Loucy (cell line): Measurements from ENCODE around the gene PDCL3.

Source experiments
- H2AFZ ChIP-seq: fragments of 200-600 bp; sonication (generic); 2 replicates; pipeline ENCODE4 v1.6.0; 2016; ENCODE audit warnings: antibody characterized with exemption, mild to moderate bottlenecking, low read length, moderate library complexity
- H3F3A ChIP-seq: fragments of 200-600 bp; 2 replicates; pipeline ENCODE4 v1.6.0; 2016; ENCODE audit warnings: antibody characterized with exemption, low read depth, mild to moderate bottlenecking
- H3K27me3 ChIP-seq: fragments of 200-600 bp; sonication (generic); 2 replicates; pipeline ENCODE4 v1.6.1; 2014; ENCODE audit warnings: low read length, mild to moderate bottlenecking; ENCODE audit not compliant: insufficient read depth, poor library complexity, severe bottlenecking
- H3K36me3 ChIP-seq: fragments of 200-600 bp; sonication (generic); 2 replicates; pipeline ENCODE4 v1.6.1; 2016; ENCODE audit warnings: low read length; ENCODE audit not compliant: insufficient read depth
- H3K4me1 ChIP-seq: fragments of 200-600 bp; sonication (generic); 2 replicates; pipeline ENCODE4 v1.5.1; 2014; ENCODE audit warnings: low read length, mild to moderate bottlenecking; ENCODE audit not compliant: insufficient read depth, poor library complexity, severe bottlenecking
- H3K4me2 ChIP-seq: fragments of 200-600 bp; sonication (generic); 2 replicates; pipeline ENCODE4 v1.6.0; 2014; ENCODE audit warnings: antibody characterized with exemption, low read length, low read depth, mild to moderate bottlenecking; ENCODE audit not compliant: poor library complexity, severe bottlenecking
- H3K4me3 ChIP-seq: fragments of 200-600 bp; sonication (generic); 2 replicates; pipeline ENCODE4 v1.5.1; 2014; ENCODE audit warnings: low read length, mild to moderate bottlenecking, mixed read lengths; ENCODE audit not compliant: poor library complexity, severe bottlenecking
- H3K79me2 ChIP-seq: fragments of 200-600 bp; sonication (generic); 2 replicates; pipeline ENCODE4 v1.6.1; 2014; ENCODE audit warnings: low read length; ENCODE audit not compliant: insufficient read depth
- H3K9ac ChIP-seq: fragments of 200-600 bp; sonication (generic); 2 replicates; pipeline ENCODE4 v1.6.0; 2014; ENCODE audit warnings: mild to moderate bottlenecking, low read depth, low read length, moderate library complexity; ENCODE audit not compliant: poor library complexity, severe bottlenecking
- H3K9me2 ChIP-seq: fragments of 200-600 bp; sonication (generic); replicated peaks from 2 replicates; pipeline ENCODE4 v1.6.1; 2016; ENCODE audit warnings: low read depth, low read length, mixed read lengths
- H3K9me3 ChIP-seq: fragments of 200-600 bp; sonication (generic); 2 replicates; pipeline ENCODE4 v1.6.1; 2014; ENCODE audit warnings: mild to moderate bottlenecking, antibody characterized with exemption, low read length, low read depth; ENCODE audit not compliant: insufficient read depth
- H4K20me1 ChIP-seq: fragments of 200-600 bp; sonication (generic); 2 replicates; pipeline ENCODE4 v1.6.0; 2014; ENCODE audit warnings: antibody characterized with exemption, low read length, mild to moderate bottlenecking; ENCODE audit not compliant: insufficient read depth, poor library complexity, severe bottlenecking
- CTCF ChIP-seq: fragments of 200-600 bp; sonication (generic); conservative IDR thresholded peaks from 2 replicates; pipeline ENCODE4 v1.5.1; 2014; ENCODE audit warnings: mild to moderate bottlenecking, antibody characterized with exemption, low read length
- EZH2phosphoT487 ChIP-seq: fragments of 200-600 bp; IDR thresholded peaks from 2 replicates; pipeline ENCODE4 v1.6.1; 2018; ENCODE audit warnings: antibody characterized with exemption, mild to moderate bottlenecking, moderate library complexity, borderline replicate concordance

The PDCL3 gene

GRCh38 chr2:100616841-100617390 is 54.1 kb downstream of the PDCL3 start:
- H3K4me3 ChIP-seq = no peak overlapping the region
- no peaks in the 10 kb centered on the region for H3K79me2 ChIP-seq
- no peak overlapping the region for H2AFZ ChIP-seq
- no peaks in the 10 kb centered on the region for H3F3A ChIP-seq
- H3K9ac ChIP-seq = no peak overlapping the region
- H3K36me3 ChIP-seq = no peaks in the 10 kb centered on the region
- no peak overlapping the region for H3K4me2 ChIP-seq
- no peaks in the 10 kb centered on the region for H3K4me1 ChIP-seq
- no peaks in the 10 kb centered on the region for H3K9me3 ChIP-seq
- H3K27me3 ChIP-seq = no peaks in the 10 kb centered on the region
- H4K20me1 ChIP-seq = no peaks in the 10 kb centered on the region
- no peaks in the 10 kb centered on the region for H3K9me2 ChIP-seq
- TF ChIP-seq CTCF (no peak), EZH2phosphoT487 (no peak)

- H3K27me3 ChIP-seq = no peaks in the 10 kb centered on the region
- no peaks in the 10 kb centered on the region for H3K9me3 ChIP-seq
- no peak overlapping the region for H3K4me2 ChIP-seq
- H3F3A ChIP-seq = no peaks in the 10 kb centered on the region
- H3K79me2 ChIP-seq = no peaks in the 10 kb centered on the region
- H4K20me1 ChIP-seq = no peaks in the 10 kb centered on the region
- TF ChIP-seq CTCF = no peak
- no peak for TF ChIP-seq EZH2phosphoT487
- no peaks in the 10 kb centered on the region for H3K9me2 ChIP-seq
- H3K4me1 ChIP-seq = no peaks in the 10 kb centered on the region
- H2AFZ ChIP-seq = no peak overlapping the region
- no peak overlapping the region for H3K9ac ChIP-seq
- no peak overlapping the region for H3K4me3 ChIP-seq
- H3K36me3 ChIP-seq = no peaks in the 10 kb centered on the region
These were observed 57.2 kb downstream of the PDCL3 start for GRCh38 chr2:100619951-100620350.

GRCh38 chr2:100620481-100620880 is 57.7 kb downstream of the PDCL3 start:
- Histone ChIP-seq H3K4me1 (no peaks in the 10 kb centered on the region), H3K9me2 (no peaks in the 10 kb centered on the region), H3K4me2 (no peak overlapping the region), H3K9me3 (no peaks in the 10 kb centered on the region), H3K4me3 (no peak overlapping the region), H3K79me2 (no peaks in the 10 kb centered on the region), H3K9ac (no peak overlapping the region), H3K27me3 (no peaks in the 10 kb centered on the region), H4K20me1 (no peaks in the 10 kb centered on the region), H2AFZ (no peak overlapping the region), H3F3A (no peaks in the 10 kb centered on the region), H3K36me3 (no peaks in the 10 kb centered on the region)
- TF ChIP-seq CTCF (no peak), EZH2phosphoT487 (no peak)
